ENCODE measurements around the gene RAE1. TPM values are rescaled to one million over a fixed set of nuclear protein-coding genes. Genes with fewer than 3 reads are reported as not detected.
"Not testable (repeated sequence)": the region's sequence is repeated elsewhere in the genome, so short reads cannot be mapped to it uniquely, and the experiment has no call there.

Gene RAE1
- total RNA-seq, 1 donor from 2014 or later = 9.0 TPM

GRCh38 chr20:57326667-57327455 is 24.2 kb upstream of the RAE1 start:
- no peak for DNase-seq (ENCODE audit: low spot score)
- ATAC-seq = no peak

- no peak for DNase-seq (ENCODE audit: low spot score)
- no peak for ATAC-seq
These were observed 23.2 kb upstream of the RAE1 start for GRCh38 chr20:57327820-57328219.

- DNase-seq (ENCODE audit: low spot score) = no peak
- ATAC-seq = no peak
These were observed 21.3 kb upstream of the RAE1 start, which contains the start of gene SPO11 for GRCh38 chr20:57329608-57330221. TSS of gene SPO11 (plus strand) at chr20:57329803. CDS start at chr20:57329868, 65 bp downstream.

GRCh38 chr20:57330998-57331397 is 20.1 kb upstream of the RAE1 start:
- DNase-seq (ENCODE audit: low spot score) (no peak), ATAC-seq (no peak)

GRCh38 chr20:57332105-57333089 is 18.7 kb upstream of the RAE1 start:
- ATAC-seq (no peak), DNase-seq (ENCODE audit: low spot score) (no peak)

GRCh38 chr20:57335392-57335791 is 15.7 kb upstream of the RAE1 start:
- ATAC-seq = no peak
- no peak for DNase-seq (ENCODE audit: low spot score)

- no peak for DNase-seq (ENCODE audit: low spot score)
These were observed 9.4 kb upstream of the RAE1 start for GRCh38 chr20:57341663-57342062.

GRCh38 chr20:57342829-57343228 is 8.2 kb upstream of the RAE1 start:
- no peak for ATAC-seq

More at GRCh38 chr20:57341663-57342062, 9.4 kb upstream of the RAE1 start:
- no peak for ATAC-seq

GRCh38 chr20:57346477-57346876 is 4.6 kb upstream of the RAE1 start:
- DNase-seq (ENCODE audit: low spot score) (peak; percentile 66), ATAC-seq (peak; percentile 81)

More at GRCh38 chr20:57342829-57343228, 8.2 kb upstream of the RAE1 start:
- no peak for DNase-seq (ENCODE audit: low spot score)

- DNase-seq (ENCODE audit: low spot score) (no peak), ATAC-seq (no peak)
These were observed 3.7 kb upstream of the RAE1 start for GRCh38 chr20:57347393-57347792.

GRCh38 chr20:57348200-57348921 is 2.7 kb upstream of the RAE1 start:
- not testable (repeated sequence) for ATAC-seq; DNase-seq (ENCODE audit: low spot score)

- not testable (repeated sequence) for ATAC-seq; DNase-seq (ENCODE audit: low spot score)
These were observed 2.0 kb upstream of the RAE1 start for GRCh38 chr20:57348922-57349574.

GRCh38 chr20:57350081-57350710 is 859 bp upstream of the RAE1 start:
- ATAC-seq (no peak), DNase-seq (ENCODE audit: low spot score) (no peak)

- not testable (repeated sequence) for DNase-seq (ENCODE audit: low spot score)
These were observed 371 bp upstream of the RAE1 start for GRCh38 chr20:57350726-57351041.

GRCh38 chr20:57352305-57352704 is 1.2 kb downstream of the RAE1 start:
- ATAC-seq = no peak
- DNase-seq (ENCODE audit: low spot score) = no peak

More at GRCh38 chr20:57350726-57351041, 371 bp upstream of the RAE1 start:
- ATAC-seq = not testable (repeated sequence)

GRCh38 chr20:57353351-57353750 is 2.3 kb downstream of the RAE1 start:
- DNase-seq (ENCODE audit: low spot score) (no peak), ATAC-seq (no peak)

- ATAC-seq (no peak), DNase-seq (ENCODE audit: low spot score) (no peak)
These were observed 10.5 kb downstream of the RAE1 start for GRCh38 chr20:57361517-57361916.

- DNase-seq (ENCODE audit: low spot score) (no peak), ATAC-seq (no peak)
These were observed 13.4 kb downstream of the RAE1 start for GRCh38 chr20:57364451-57364850.

- no peak for ATAC-seq
These were observed 18.5 kb downstream of the RAE1 start for GRCh38 chr20:57369596-57369995.

More at GRCh38 chr20:57369596-57369995, 18.5 kb downstream of the RAE1 start:
- no peak for DNase-seq (ENCODE audit: low spot score)
